CD4-positive, CD25-positive, alpha-beta regulatory T cell (primary cell): ENCODE results near the gene DEAF1. TPM values are rescaled to one million over a fixed set of nuclear protein-coding genes. Genes with fewer than 3 reads are reported as not detected.

Experiments
- ATAC-seq, 2 donors: fragments of 150-1000 bp; cut with Tn5 transposase; one replicate each; pipeline ENCODE4 v1.10.0; 2021; ENCODE audit warnings: low read depth in 2 of 2, moderate number of reproducible peaks in 2 of 2, moderate library complexity in 1 of 2
- DNase-seq, 3 donors: peaks; one replicate each; pipeline versions ENCODE4 v3.0.0 to v3.0.0-alpha.2; 2012 to 2022; ENCODE audit warnings: mixed read lengths in 1 of 3
- H3K27ac ChIP-seq: one replicate; pipeline ENCODE4 v1.7.0; 2013; ENCODE audit warnings: mild to moderate bottlenecking, low read length; ENCODE audit not compliant: insufficient read depth, poor library complexity, severe bottlenecking
- H3K27me3 ChIP-seq: one replicate; pipeline ENCODE4 v1.7.0; 2013; ENCODE audit warnings: low read length; ENCODE audit not compliant: control insufficient read depth, insufficient read depth
- H3K36me3 ChIP-seq: one replicate; pipeline ENCODE4 v1.7.0; 2013; ENCODE audit warnings: mild to moderate bottlenecking, low read length, moderate library complexity; ENCODE audit not compliant: control insufficient read depth, insufficient read depth
- H3K4me1 ChIP-seq: 2 replicates; pipeline ENCODE4 v1.7.0; 2013; ENCODE audit warnings: mild to moderate bottlenecking, low read length; ENCODE audit not compliant: insufficient read depth, control insufficient read depth, poor library complexity, severe bottlenecking
- H3K4me3 ChIP-seq: one replicate; pipeline ENCODE4 v1.7.0; 2013; ENCODE audit warnings: low read depth, mild to moderate bottlenecking, low read length, moderate library complexity
- H3K9me3 ChIP-seq, 2 experiments: 1 replicate in 1 of 2; 2 replicates in 1 of 2; pipeline ENCODE4 v1.7.0; 2013; ENCODE audit warnings: low read length in 2 of 2, mild to moderate bottlenecking in 1 of 2, moderate library complexity in 1 of 2; ENCODE audit not compliant: control insufficient read depth in 2 of 2
- H3K27ac Mint-ChIP-seq, 3 donors: one replicate each; pipeline ENCODE4 v1.8.0; 2020 to 2022; ENCODE audit warnings: mild to moderate bottlenecking in 3 of 3, mixed read lengths in 3 of 3, moderate library complexity in 2 of 3
- H3K27me3 Mint-ChIP-seq: one replicate; pipeline ENCODE4 v1.8.0; 2022; ENCODE audit warnings: mild to moderate bottlenecking, mixed read lengths
- H3K36me3 Mint-ChIP-seq: one replicate; pipeline ENCODE4 v1.8.0; 2020; ENCODE audit warnings: mixed read lengths
- H3K4me1 Mint-ChIP-seq, 4 donors: one replicate each; pipeline ENCODE4 v1.8.0; 2020 to 2022; ENCODE audit warnings: mixed read lengths in 4 of 4, mild to moderate bottlenecking in 1 of 4
- H3K4me3 Mint-ChIP-seq, 4 donors: one replicate each; pipeline ENCODE4 v1.8.0; 2020 to 2022; ENCODE audit warnings: mild to moderate bottlenecking in 4 of 4, mixed read lengths in 4 of 4, moderate library complexity in 3 of 4
- H3K9me3 Mint-ChIP-seq, 7 donors: one replicate each; pipeline ENCODE4 v1.8.0; 2020 to 2022; ENCODE audit warnings: mixed read lengths in 7 of 7, mild to moderate bottlenecking in 3 of 7, moderate library complexity in 2 of 7
- polyA plus RNA-seq, 4 donors: library from polyadenylated mRNA; unstranded; fragments of 300-500 nt; fragmentation: Illumina TruSeq; gene quantifications; one replicate each; pipeline ENCODE4 v1.2.3, GENCODE V29; 2021
- total RNA-seq: library from RNA; stranded (reverse); gene quantifications from one replicate; pipeline ENCODE4 v1.2.3, GENCODE V29; 2022

DEAF1 gene
- total and polyA plus RNA-seq, 5 donors from 2014 or later: 33.5 to 84.1 (median 37.7) TPM

- H3K4me1 Mint-ChIP-seq: peaks cover 9 to 20% (median 12%) of the 10 kb centered on the region in 4 donors
- peaks cover 3% of the 10 kb centered on the region for H3K36me3 Mint-ChIP-seq
- no peaks in the 10 kb centered on the region for H3K27me3 ChIP-seq
- peaks cover 10% of the 10 kb centered on the region for H3K4me1 ChIP-seq
- peaks cover 0 to 2% (median 0%) of the 10 kb centered on the region in 7 donors for H3K9me3 Mint-ChIP-seq
- no peak overlapping the region for H3K4me3 Mint-ChIP-seq
- H3K27me3 Mint-ChIP-seq: peaks cover 36% of the 10 kb centered on the region
- no peak for DNase-seq
- no peaks in the 10 kb centered on the region for H3K36me3 ChIP-seq
- no peaks in the 10 kb centered on the region for H3K9me3 ChIP-seq
- no peak overlapping the region for H3K27ac ChIP-seq
- H3K27ac Mint-ChIP-seq: no peak overlapping the region
- no peak overlapping the region for H3K4me3 ChIP-seq
- no peak for ATAC-seq
Observed at GRCh38 chr11:627308-627576, 67.8 kb downstream of the DEAF1 start.

DNA sequence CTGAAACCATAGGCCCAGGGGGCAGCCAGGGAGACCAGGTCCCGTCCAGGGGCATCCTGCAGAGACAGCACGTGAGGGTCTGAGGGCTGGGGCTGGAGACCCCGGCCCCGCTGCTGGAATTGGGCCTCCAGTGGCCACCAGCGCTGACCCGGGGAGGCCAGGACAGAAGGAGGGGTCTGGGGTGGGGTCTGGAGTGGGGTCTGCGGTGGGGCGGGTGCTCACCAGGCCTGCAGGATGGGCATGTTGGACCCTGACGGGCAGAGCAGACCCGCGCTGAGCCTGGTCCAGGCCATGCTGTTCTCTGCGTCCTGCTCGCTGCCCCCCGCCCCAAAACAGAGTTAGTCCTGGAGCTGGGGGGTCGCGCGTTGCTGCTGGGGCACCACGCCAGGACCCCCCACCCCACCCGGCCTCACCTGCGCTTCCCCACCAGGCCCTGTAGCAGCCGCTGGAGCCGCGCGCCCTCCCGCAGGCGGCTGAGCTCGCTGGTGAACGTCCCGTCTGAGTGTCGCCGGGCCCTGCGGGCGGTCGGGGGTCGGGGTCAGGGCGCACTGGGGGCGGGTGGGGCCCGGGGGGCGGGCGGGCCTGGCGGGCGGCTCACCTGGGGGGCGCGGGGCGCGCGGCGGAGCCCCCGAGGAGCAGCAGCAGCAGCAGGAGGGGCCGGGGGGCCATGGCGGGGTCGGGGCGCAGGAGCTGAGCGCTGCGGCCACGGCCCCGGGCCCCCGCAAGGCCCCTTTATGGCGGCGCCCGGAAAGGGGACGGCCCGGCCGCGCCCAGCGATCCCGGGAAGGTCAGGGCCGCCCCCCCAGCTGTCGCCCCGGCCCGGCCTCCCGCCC lies 68.3 kb downstream of the DEAF1 start, which contains the start of gene SCT:
Gene SCT, minus strand, starts transcription at position 707 of the 833 bp plus-strand sequence. Its CDS starts 38 bp downstream, at position 669.
- Histone ChIP-seq H3K27me3 (no peaks in the 10 kb centered on the region), H3K4me3 (no peak within 1 kb of the TSS), H3K9me3 (no peaks in the 10 kb centered on the region), H3K27ac (no peak within 1 kb of the TSS), H3K4me1 (peaks cover 10% of the 10 kb centered on the region), H3K36me3 (no peaks in the 10 kb centered on the region)
- H3K36me3 Mint-ChIP-seq: peaks cover 3% of the 10 kb centered on the region
- peaks cover 0 to 2% (median 0%) of the 10 kb centered on the region in 7 donors for H3K9me3 Mint-ChIP-seq
- H3K27me3 Mint-ChIP-seq: peaks cover 30% of the 10 kb centered on the region
- no peak within 1 kb of the TSS for H3K27ac Mint-ChIP-seq
- DNase-seq (no peak), ATAC-seq (peak in 1 of 2 donors; percentile 21)
- H3K4me1 Mint-ChIP-seq: peaks cover 9 to 20% (median 12%) of the 10 kb centered on the region in 4 donors
- peak within 1 kb of the TSS in 1 of 4 donors; percentile 46 for H3K4me3 Mint-ChIP-seq

GRCh38 chr11:625636-626268 lies 69.3 kb downstream of the DEAF1 start:
- H3K27ac ChIP-seq: no peak overlapping the region

DNA sequence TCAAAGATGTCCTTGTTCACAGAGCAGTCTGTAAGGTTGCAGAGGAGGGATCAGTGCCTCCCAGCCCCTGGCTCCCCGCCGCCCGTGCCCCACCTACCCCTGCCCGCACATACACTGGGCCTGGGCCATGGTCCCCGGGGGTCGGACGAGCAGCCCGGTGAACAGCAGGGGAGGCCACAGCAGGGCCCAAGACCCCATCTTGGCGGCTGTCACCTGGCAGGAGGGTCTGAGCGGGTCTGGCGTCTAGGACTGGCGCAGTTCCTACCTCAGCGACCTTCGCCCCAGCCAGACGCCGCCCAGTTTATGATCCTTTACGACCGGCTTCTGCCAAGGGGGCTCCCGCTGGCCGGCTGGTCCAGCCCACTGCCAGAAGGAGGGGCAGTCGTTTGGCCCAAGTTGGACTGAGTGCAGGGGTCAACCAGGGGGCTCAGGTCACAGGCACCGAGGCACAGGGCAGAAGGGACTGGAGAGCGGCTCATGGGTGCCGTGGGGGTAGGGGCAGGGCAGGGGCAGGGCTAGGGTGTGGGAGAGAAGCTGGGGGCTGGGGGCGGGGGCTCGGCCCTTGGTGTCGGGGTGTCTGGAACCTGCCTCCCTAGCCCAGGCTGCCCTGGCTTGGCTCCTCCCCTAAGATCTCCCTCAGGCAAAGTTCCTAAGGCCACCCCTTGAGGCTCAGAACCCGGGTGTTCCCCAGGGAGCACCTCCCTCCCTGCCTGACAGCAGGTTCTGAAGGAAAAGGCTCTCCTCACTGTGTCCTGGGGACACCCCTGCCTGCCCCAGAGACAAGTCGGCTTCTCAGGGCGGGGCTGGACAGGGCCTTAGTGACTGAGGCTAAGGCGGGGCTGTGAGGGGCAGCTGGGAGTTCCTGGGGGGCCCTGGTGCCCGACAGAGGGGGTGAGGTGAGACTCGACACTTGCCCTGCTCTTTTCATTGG lies 70.1 kb downstream of the DEAF1 start, which contains the start of gene CDHR5:
Gene CDHR5, minus strand, starts transcription at position 251 of the 931 bp plus-strand sequence. Its CDS starts 53 bp downstream, at position 198.
- peaks cover 0 to 2% (median 0%) of the 10 kb centered on the region in 7 donors for H3K9me3 Mint-ChIP-seq
- peaks cover 9 to 20% (median 12%) of the 10 kb centered on the region in 4 donors for H3K4me1 Mint-ChIP-seq
- H3K27ac Mint-ChIP-seq: peak within 1 kb of the TSS in 1 of 3 donors; percentile 87
- peaks cover 23% of the 10 kb centered on the region for H3K27me3 Mint-ChIP-seq
- H3K4me3 Mint-ChIP-seq: peak within 1 kb of the TSS in 1 of 4 donors; percentile 38
- Histone ChIP-seq H3K4me1 (peaks cover 10% of the 10 kb centered on the region), H3K27ac (no peak within 1 kb of the TSS), H3K4me3 (no peak within 1 kb of the TSS), H3K27me3 (no peaks in the 10 kb centered on the region), H3K9me3 (no peaks in the 10 kb centered on the region), H3K36me3 (no peaks in the 10 kb centered on the region)
- DNase-seq (no peak), ATAC-seq (no peak)
- H3K36me3 Mint-ChIP-seq: peaks cover 3% of the 10 kb centered on the region

More at GRCh38 chr11:625636-626268, 69.3 kb downstream of the DEAF1 start:
- peaks cover 9 to 20% (median 12%) of the 10 kb centered on the region in 4 donors for H3K4me1 Mint-ChIP-seq
- Histone ChIP-seq H3K9me3 (no peaks in the 10 kb centered on the region), H3K27me3 (no peaks in the 10 kb centered on the region), H3K4me1 (peaks cover 10% of the 10 kb centered on the region), H3K36me3 (no peaks in the 10 kb centered on the region), H3K4me3 (no peak overlapping the region)
- ATAC-seq (no peak), DNase-seq (no peak)
- peaks cover 0 to 2% (median 0%) of the 10 kb centered on the region in 7 donors for H3K9me3 Mint-ChIP-seq
- no peak overlapping the region for H3K4me3 Mint-ChIP-seq
- H3K36me3 Mint-ChIP-seq: peaks cover 3% of the 10 kb centered on the region
- no peak overlapping the region for H3K27ac Mint-ChIP-seq
- peaks cover 26% of the 10 kb centered on the region for H3K27me3 Mint-ChIP-seq

DNA sequence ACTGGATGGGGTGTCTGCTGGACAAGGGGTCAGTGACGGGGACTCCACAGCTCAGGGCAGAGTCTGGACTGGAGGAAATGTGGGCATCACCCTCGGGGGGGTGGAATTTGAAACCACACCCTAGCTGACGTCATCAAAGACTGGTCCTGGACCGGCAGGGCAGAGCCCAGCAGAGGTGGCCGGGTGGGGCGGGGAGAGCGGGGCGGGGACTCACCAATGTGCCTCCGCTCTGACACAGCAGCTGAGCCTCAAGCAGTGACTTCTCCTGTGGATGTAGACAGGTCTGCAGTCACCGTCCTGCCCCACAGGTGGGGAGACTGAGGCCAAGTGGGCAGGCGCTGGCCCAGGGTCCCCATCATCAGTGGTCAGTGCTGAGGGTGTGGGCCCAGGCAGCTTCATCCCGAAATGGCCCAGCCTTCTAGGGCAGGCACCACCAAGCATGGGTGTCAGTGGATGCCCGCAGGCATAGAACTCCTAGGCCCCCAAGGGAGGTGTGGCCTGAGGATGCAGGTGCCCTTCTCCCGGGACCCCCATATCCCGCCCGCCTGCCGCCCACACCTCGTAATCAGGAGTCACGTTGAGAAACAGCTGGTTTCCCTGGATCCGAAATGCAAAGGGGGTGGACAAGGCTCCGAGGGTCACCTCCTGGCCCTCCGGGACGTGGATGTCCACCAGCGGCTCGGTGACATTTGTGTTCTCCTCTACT lies 70.9 kb downstream of the DEAF1 start:
- Mint-ChIP-seq H3K27me3 (peaks cover 15% of the 10 kb centered on the region), H3K4me3 (peak overlapping the region in 1 of 4 donors; percentile 38), H3K9me3 (peaks cover 0 to 2% (median 0%) of the 10 kb centered on the region in 7 donors), H3K4me1 (peaks cover 5 to 14% (median 9%) of the 10 kb centered on the region in 4 donors), H3K36me3 (peaks cover 3% of the 10 kb centered on the region), H3K27ac (peak overlapping the region in 1 of 3 donors; percentile 87)
- Histone ChIP-seq H3K36me3 (no peaks in the 10 kb centered on the region), H3K9me3 (no peaks in the 10 kb centered on the region), H3K27ac (no peak overlapping the region), H3K4me1 (peaks cover 10% of the 10 kb centered on the region), H3K27me3 (no peaks in the 10 kb centered on the region), H3K4me3 (no peak overlapping the region)
- DNase-seq (no peak), ATAC-seq (no peak)

DNA sequence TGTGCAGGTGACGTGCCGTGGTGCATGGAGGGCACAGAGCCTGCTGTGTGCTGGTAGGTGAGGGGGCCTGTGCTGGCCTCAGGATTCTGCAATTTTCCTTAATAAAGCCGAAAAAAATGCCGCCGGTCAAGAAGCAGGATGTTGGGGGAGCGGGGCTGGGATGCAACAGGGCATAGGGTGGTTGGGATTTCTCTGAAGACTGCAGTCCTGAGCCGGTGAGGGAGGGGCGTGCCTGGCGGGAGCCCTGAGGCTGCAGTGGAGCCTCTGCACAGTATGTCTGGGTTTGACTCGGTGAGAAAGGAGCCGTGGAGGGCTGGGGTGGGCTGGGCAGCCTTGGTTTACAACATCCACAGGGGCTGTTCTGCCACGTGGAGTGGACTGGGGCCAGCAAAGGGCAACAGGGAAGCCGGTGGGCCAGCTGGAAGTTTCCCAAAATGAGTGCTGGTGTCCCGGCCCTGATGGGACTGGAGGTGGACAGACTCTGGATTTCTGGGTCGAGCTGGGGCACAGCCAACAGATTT lies 71.6 kb downstream of the DEAF1 start:
- no peak for DNase-seq
- Histone ChIP-seq H3K4me1 (peaks cover 3% of the 10 kb centered on the region), H3K27me3 (no peaks in the 10 kb centered on the region), H3K36me3 (no peaks in the 10 kb centered on the region), H3K9me3 (no peaks in the 10 kb centered on the region), H3K27ac (no peak overlapping the region), H3K4me3 (no peak overlapping the region)
- Mint-ChIP-seq H3K4me1 (peaks cover 0 to 8% (median 3%) of the 10 kb centered on the region in 4 donors), H3K9me3 (peaks cover 0 to 2% (median 0%) of the 10 kb centered on the region in 7 donors), H3K36me3 (peaks cover 2% of the 10 kb centered on the region), H3K4me3 (peak overlapping the region in 2 of 4 donors; percentile 43 to 53), H3K27me3 (peaks cover 8% of the 10 kb centered on the region), H3K27ac (no peak overlapping the region)
- no peak for ATAC-seq
